Endometrial microvascular endothelial cells (primary cell): ENCODE measurements around the gene PPIG. TPM values are rescaled to one million over a fixed set of nuclear protein-coding genes. Genes with fewer than 3 reads are reported as not detected.
"Not testable (repeated sequence)": the region's sequence is repeated elsewhere in the genome, so short reads cannot be mapped to it uniquely, and the experiment has no call there.

ENCODE experiments used
- in situ Hi-C: cut with HindIII; loops from 2 replicates; pipeline ENCODE4 v1.10.0; 2017; ENCODE audit warnings: low sequenced_read_pairs, low pct_unique_long_range_greater_than_20kb; ENCODE audit errors: inconsistent ontology term
- total RNA-seq: library from RNA; depleted of rRNA; stranded (reverse); fragments of >200 nt; gene quantifications from one replicate; pipeline ENCODE4 v1.2.3, GENCODE V29; 2015; ENCODE audit errors: inconsistent ontology term

PPIG gene
- total RNA-seq, 1 donor from 2014 or later: 18.2 TPM

- in situ Hi-C loops: not testable (repeated sequence)
Observed at GRCh38 chr2:169687943-169688342, 103.8 kb downstream of the PPIG start.

GRCh38 chr2:169690958-169691357, 106.8 kb downstream of the PPIG start:
- in situ Hi-C loops: no loop called here

Other genes starting within 250 kb of the PPIG start
- gene LRP2, start 221.8 kb upstream of the PPIG start, total RNA-seq: not detected
- 3.1 TPM for gene BBS5, start 104.9 kb upstream of the PPIG start, total RNA-seq
- gene KLHL41, start 74.6 kb upstream of the PPIG start, total RNA-seq: not detected
- gene FASTKD1, start 10.5 kb upstream of the PPIG start, total RNA-seq: 24.0 TPM
- not detected for gene CFAP210, start 110.1 kb downstream of the PPIG start, total RNA-seq
- 0.19 TPM for gene PHOSPHO2, start 110.1 kb downstream of the PPIG start, total RNA-seq
- gene KLHL23, start 149.5 kb downstream of the PPIG start, total RNA-seq: 1.6 TPM
- gene SSB, start 214.5 kb downstream of the PPIG start, total RNA-seq: 104 TPM
- 35.8 TPM for gene METTL5, start 240.6 kb downstream of the PPIG start, total RNA-seq
- 33.1 TPM for gene UBR3, start 243.1 kb downstream of the PPIG start, total RNA-seq